ENCODE data around the gene OTOGL. TPM values are rescaled to one million over a fixed set of nuclear protein-coding genes. Genes with fewer than 3 reads are reported as not detected.
A peak's percentile ranks its signal among the peaks of the same experiment; 100 is the strongest.
"Not testable (repeated sequence)": the region's sequence is repeated elsewhere in the genome, so short reads cannot be mapped to it uniquely, and the experiment has no call there.

Gene OTOGL
- total RNA-seq, 4 donors from 2014 or later = 0.04 to 0.57 (median 0.23) TPM; not detected in 1

- no peaks in the 10 kb centered on the region for H3K4me1 ChIP-seq
- WGBS, 2 donors = 57 to 72% methylated on average over 1 of the region's 1 CpG
- DNase-seq = no peak
- no peaks in the 10 kb centered on the region for H3K27me3 ChIP-seq
- H3K9me3 ChIP-seq = no peaks in the 10 kb centered on the region
- no peak for TF ChIP-seq CTCF (IDR thresholded peaks at IDR 0.05)
- TF ChIP-seq POLR2A (IDR thresholded peaks at IDR 0.05) = no peak
- intact Hi-C loops (cut with DNase I) = no loop called here
- H3K4me3 ChIP-seq = no peak overlapping the region
- H3K27ac ChIP-seq = no peak overlapping the region
- no peaks in the 10 kb centered on the region for H3K36me3 ChIP-seq
Observed at GRCh38 chr12:80299219-80299618, 199.9 kb downstream of the OTOGL start.

- H3K9me3 ChIP-seq = no peaks in the 10 kb centered on the region
- WGBS, 2 donors = 62 to 72% methylated on average over 3 of the region's 3 CpGs
Observed at GRCh38 chr12:80299976-80300375, 200.6 kb downstream of the OTOGL start.

GRCh38 chr12:80307436-80307835, 208.1 kb downstream of the OTOGL start:
- H3K36me3 ChIP-seq; DNase-seq; H3K4me1 ChIP-seq; H3K27ac ChIP-seq; H3K27me3 ChIP-seq; H3K4me3 ChIP-seq; intact Hi-C loops (cut with DNase I); H3K9me3 ChIP-seq: not testable (repeated sequence)
- no CpG with 5 or more reads among the region's 27 CpGs for WGBS, 2 donors

More at GRCh38 chr12:80299976-80300375, 200.6 kb downstream of the OTOGL start:
- no peak overlapping the region for H3K27ac ChIP-seq
- TF ChIP-seq POLR2A (IDR thresholded peaks at IDR 0.05) (no peak), CTCF (IDR thresholded peaks at IDR 0.05) (no peak)
- intact Hi-C loops (cut with DNase I) = no loop called here
- DNase-seq = no peak
- no peaks in the 10 kb centered on the region for H3K4me1 ChIP-seq
- H3K27me3 ChIP-seq = no peaks in the 10 kb centered on the region
- no peak overlapping the region for H3K4me3 ChIP-seq
- no peaks in the 10 kb centered on the region for H3K36me3 ChIP-seq

GRCh38 chr12:80313209-80313608, 213.9 kb downstream of the OTOGL start:
- no peaks in the 10 kb centered on the region for H3K9me3 ChIP-seq
- H3K36me3 ChIP-seq = no peaks in the 10 kb centered on the region
- H3K27me3 ChIP-seq = no peaks in the 10 kb centered on the region
- intact Hi-C loops (cut with DNase I) = no loop called here
- H3K4me3 ChIP-seq = no peak overlapping the region
- no peak for DNase-seq
- H3K27ac ChIP-seq = no peak overlapping the region
- WGBS, 2 donors = 24 to 34% methylated on average over 3 of the region's 3 CpGs
- no peak for TF ChIP-seq POLR2A (IDR thresholded peaks at IDR 0.05)
- peak in 1 of 6 experiments; percentile 21 for TF ChIP-seq CTCF (IDR thresholded peaks at IDR 0.05)
- H3K4me1 ChIP-seq = peaks cover 0 to 5% (median 0%) of the 10 kb centered on the region in 3 donors

GRCh38 chr12:80314741-80315140, 215.4 kb downstream of the OTOGL start:
- no peak for TF ChIP-seq POLR2A (IDR thresholded peaks at IDR 0.05)
- no peak for TF ChIP-seq CTCF (IDR thresholded peaks at IDR 0.05)
- H3K4me1 ChIP-seq = peaks cover 0 to 7% (median 0%) of the 10 kb centered on the region in 3 donors
- H3K27ac ChIP-seq = no peak overlapping the region
- no peaks in the 10 kb centered on the region for H3K9me3 ChIP-seq
- intact Hi-C loops (cut with DNase I) = no loop called here
- no peaks in the 10 kb centered on the region for H3K27me3 ChIP-seq
- no peak overlapping the region for H3K4me3 ChIP-seq
- no peaks in the 10 kb centered on the region for H3K36me3 ChIP-seq
- WGBS, 2 donors = 85 to 93% methylated on average over 1 of the region's 1 CpG
- no peak for DNase-seq

GRCh38 chr12:80316222-80316621, 216.9 kb downstream of the OTOGL start:
- DNase-seq = no peak
- WGBS, 2 donors = 53 to 58% methylated on average over 2 of the region's 2 CpGs
- no peak for TF ChIP-seq POLR2A (IDR thresholded peaks at IDR 0.05)

More at GRCh38 chr12:80316222-80316621, 216.9 kb downstream of the OTOGL start:
- Histone ChIP-seq H3K9me3 (no peaks in the 10 kb centered on the region), H3K27me3 (no peaks in the 10 kb centered on the region), H3K27ac (no peak overlapping the region), H3K4me3 (no peak overlapping the region), H3K4me1 (peaks cover 0 to 17% (median 0%) of the 10 kb centered on the region in 3 donors), H3K36me3 (no peaks in the 10 kb centered on the region)
- intact Hi-C loops (cut with DNase I) = no loop called here
